Measurements from ENCODE around the gene SAXO1. TPM values are rescaled to one million over a fixed set of nuclear protein-coding genes. Genes with fewer than 3 reads are reported as not detected.
A peak's percentile ranks its signal among the peaks of the same experiment; 100 is the strongest.

SAXO1 gene
- total RNA-seq, 1 experiment from 2014 or later: not detected

DNA sequence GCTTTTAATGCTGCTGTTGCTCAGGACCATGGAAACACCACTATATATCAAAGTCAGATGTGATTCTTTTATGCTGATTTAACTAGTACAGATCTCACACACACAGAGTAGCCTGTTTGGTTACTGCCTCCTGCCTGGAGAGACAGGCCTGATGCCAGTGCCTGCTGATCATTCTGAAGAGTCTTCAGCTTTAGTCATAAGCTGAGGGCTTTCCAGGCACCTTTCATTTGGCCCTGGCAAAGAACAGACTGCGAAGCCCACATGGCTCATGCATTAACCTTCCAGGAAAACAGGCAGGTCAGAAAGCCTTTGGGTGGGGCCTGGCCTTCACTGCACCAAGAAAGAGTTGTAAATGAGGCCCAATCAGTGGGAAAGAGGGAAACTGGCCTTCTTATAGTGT, 144.7 kb downstream of the SAXO1 start:
- no peaks in the 10 kb centered on the region for H3K9me2 ChIP-seq (replicated peaks; ENCODE audit: low read length)
- no peak overlapping the region for H3K4me3 ChIP-seq (ENCODE audit: low read length)
- H3K4me1 ChIP-seq (ENCODE audit: insufficient read depth, low read length): peaks cover 12% of the 10 kb centered on the region
- CTCF ChIA-PET: no interaction called here
- no peaks in the 10 kb centered on the region for H3K27me3 ChIP-seq (ENCODE audit: low read length)
- DNase-seq (no peak), ATAC-seq (peak; percentile 25; the same call in 1 of the 2 replicates)
- no peaks in the 10 kb centered on the region for H3K9me3 ChIP-seq (ENCODE audit: low read length)
- no peak overlapping the region for H2AFZ ChIP-seq (ENCODE audit: low read length)
- BruUV-seq (replicated peaks): no TSS peak
- H4K20me1 ChIP-seq (ENCODE audit: low read length): no peaks in the 10 kb centered on the region
- no peak overlapping the region for H3K9ac ChIP-seq (ENCODE audit: low read length)
- H3K27ac ChIP-seq (ENCODE audit: low read length): no peak overlapping the region
- no peaks in the 10 kb centered on the region for H3K36me3 ChIP-seq (ENCODE audit: low read depth, low read length)
- TF ChIP-seq EZH2phosphoT487 (IDR thresholded peaks at IDR 0.05; ENCODE audit: borderline replicate concordance, low read length): no peak
- TF ChIP-seq EZH2 (IDR thresholded peaks at IDR 0.05; ENCODE audit: low read length, unreplicated experiment): no peak
- TF ChIP-seq, protein P1, sequence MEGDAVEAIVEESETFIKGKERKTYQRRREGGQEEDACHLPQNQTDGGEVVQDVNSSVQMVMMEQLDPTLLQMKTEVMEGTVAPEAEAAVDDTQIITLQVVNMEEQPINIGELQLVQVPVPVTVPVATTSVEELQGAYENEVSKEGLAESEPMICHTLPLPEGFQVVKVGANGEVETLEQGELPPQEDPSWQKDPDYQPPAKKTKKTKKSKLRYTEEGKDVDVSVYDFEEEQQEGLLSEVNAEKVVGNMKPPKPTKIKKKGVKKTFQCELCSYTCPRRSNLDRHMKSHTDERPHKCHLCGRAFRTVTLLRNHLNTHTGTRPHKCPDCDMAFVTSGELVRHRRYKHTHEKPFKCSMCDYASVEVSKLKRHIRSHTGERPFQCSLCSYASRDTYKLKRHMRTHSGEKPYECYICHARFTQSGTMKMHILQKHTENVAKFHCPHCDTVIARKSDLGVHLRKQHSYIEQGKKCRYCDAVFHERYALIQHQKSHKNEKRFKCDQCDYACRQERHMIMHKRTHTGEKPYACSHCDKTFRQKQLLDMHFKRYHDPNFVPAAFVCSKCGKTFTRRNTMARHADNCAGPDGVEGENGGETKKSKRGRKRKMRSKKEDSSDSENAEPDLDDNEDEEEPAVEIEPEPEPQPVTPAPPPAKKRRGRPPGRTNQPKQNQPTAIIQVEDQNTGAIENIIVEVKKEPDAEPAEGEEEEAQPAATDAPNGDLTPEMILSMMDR (conservative IDR thresholded peaks at IDR 0.05; ENCODE audit: low read depth, low read length): no peak
- H3K79me2 ChIP-seq (ENCODE audit: low read length): no peaks in the 10 kb centered on the region
- H3K4me2 ChIP-seq (ENCODE audit: low read length): no peak overlapping the region
- no peaks in the 10 kb centered on the region for H3F3A ChIP-seq (ENCODE audit: low read length, unreplicated experiment)
- intact Hi-C loops (cut with micrococcal nuclease): no loop called here
- POLR2A ChIA-PET (ENCODE audit: unreplicated experiment): no interaction called here

DNA sequence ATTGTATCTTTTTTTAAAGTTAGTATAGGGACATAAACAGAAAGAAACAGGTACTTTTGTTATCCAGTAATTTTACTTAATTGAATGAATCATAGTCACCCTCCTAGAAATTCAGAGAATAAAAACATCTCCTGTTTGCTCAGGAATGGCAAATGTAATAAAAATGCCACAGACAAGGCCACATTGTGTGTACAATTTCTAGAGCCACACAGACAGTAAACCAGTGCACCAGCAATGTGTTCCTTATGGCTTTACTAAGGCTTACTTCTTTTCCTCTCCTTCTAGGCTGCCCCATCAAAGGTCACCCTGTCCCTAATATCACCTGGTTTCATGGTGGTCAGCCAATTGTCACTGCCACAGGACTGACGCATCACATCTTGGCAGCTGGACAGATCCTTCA, 145.5 kb downstream of the SAXO1 start:
- Histone ChIP-seq H3K4me3 (ENCODE audit: low read length) (no peak overlapping the region), H3K9ac (ENCODE audit: low read length) (no peak overlapping the region), H3K9me3 (ENCODE audit: low read length) (no peaks in the 10 kb centered on the region), H3K9me2 (replicated peaks; ENCODE audit: low read length) (no peaks in the 10 kb centered on the region), H3F3A (ENCODE audit: low read length, unreplicated experiment) (no peaks in the 10 kb centered on the region), H3K27me3 (ENCODE audit: low read length) (no peaks in the 10 kb centered on the region), H2AFZ (ENCODE audit: low read length) (no peak overlapping the region), H3K4me1 (ENCODE audit: insufficient read depth, low read length) (peaks cover 12% of the 10 kb centered on the region), H3K36me3 (ENCODE audit: low read depth, low read length) (no peaks in the 10 kb centered on the region), H3K79me2 (ENCODE audit: low read length) (no peaks in the 10 kb centered on the region), H4K20me1 (ENCODE audit: low read length) (no peaks in the 10 kb centered on the region), H3K4me2 (ENCODE audit: low read length) (no peak overlapping the region), H3K27ac (ENCODE audit: low read length) (no peak overlapping the region)
- CTCF ChIA-PET: no interaction called here
- BruUV-seq (replicated peaks): no TSS peak
- TF ChIP-seq EZH2 (IDR thresholded peaks at IDR 0.05; ENCODE audit: low read length, unreplicated experiment) (no peak), EZH2phosphoT487 (IDR thresholded peaks at IDR 0.05; ENCODE audit: borderline replicate concordance, low read length) (no peak)
- TF ChIP-seq, protein P1 (conservative IDR thresholded peaks at IDR 0.05; ENCODE audit: low read depth, low read length): no peak
- ATAC-seq: peak; percentile 60
- POLR2A ChIA-PET (ENCODE audit: unreplicated experiment): no interaction called here
- DNase-seq: peak; percentile 15
- intact Hi-C loops (cut with micrococcal nuclease): no loop called here

DNA sequence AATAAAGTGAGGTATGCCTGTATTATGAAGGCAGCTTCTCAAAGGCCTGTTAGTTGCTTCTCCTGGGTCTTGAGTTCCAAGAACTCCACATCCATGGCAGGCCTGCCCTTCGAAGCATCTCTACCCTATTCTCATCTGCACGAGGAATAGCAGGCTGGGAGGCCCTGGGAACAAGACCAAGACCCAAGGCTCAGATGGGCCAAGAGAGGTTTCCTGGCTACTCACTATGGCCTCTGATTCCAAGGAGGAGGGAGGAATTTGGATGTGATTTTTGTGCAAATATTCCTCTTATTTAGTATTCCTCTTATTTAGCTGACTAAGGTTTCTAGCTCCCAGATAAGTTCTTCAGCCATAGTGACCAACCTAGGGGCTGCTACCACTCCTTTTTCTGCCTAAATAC, 151.3 kb downstream of the SAXO1 start:
- POLR2A ChIA-PET (ENCODE audit: unreplicated experiment): no interaction called here
- CTCF ChIA-PET: no interaction called here
- Histone ChIP-seq H3F3A (ENCODE audit: low read length, unreplicated experiment) (no peaks in the 10 kb centered on the region), H3K4me3 (ENCODE audit: low read length) (no peak overlapping the region), H3K4me1 (ENCODE audit: insufficient read depth, low read length) (no peaks in the 10 kb centered on the region), H3K9ac (ENCODE audit: low read length) (no peak overlapping the region), H3K79me2 (ENCODE audit: low read length) (no peaks in the 10 kb centered on the region), H3K36me3 (ENCODE audit: low read depth, low read length) (no peaks in the 10 kb centered on the region), H3K27me3 (ENCODE audit: low read length) (no peaks in the 10 kb centered on the region), H3K27ac (ENCODE audit: low read length) (no peak overlapping the region), H4K20me1 (ENCODE audit: low read length) (no peaks in the 10 kb centered on the region), H3K4me2 (ENCODE audit: low read length) (no peak overlapping the region), H3K9me3 (ENCODE audit: low read length) (no peaks in the 10 kb centered on the region), H3K9me2 (replicated peaks; ENCODE audit: low read length) (no peaks in the 10 kb centered on the region), H2AFZ (ENCODE audit: low read length) (no peak overlapping the region)
- no peak for ATAC-seq
- TF ChIP-seq EZH2phosphoT487 (IDR thresholded peaks at IDR 0.05; ENCODE audit: borderline replicate concordance, low read length) (no peak), EZH2 (IDR thresholded peaks at IDR 0.05; ENCODE audit: low read length, unreplicated experiment) (no peak)
- TF ChIP-seq, protein P1 (conservative IDR thresholded peaks at IDR 0.05; ENCODE audit: low read depth, low read length): no peak
- intact Hi-C loops (cut with micrococcal nuclease): no loop called here
- DNase-seq: no peak
- no TSS peak for BruUV-seq (replicated peaks)
